Measurements from ENCODE around the gene PLA2G4A.
"Not testable (repeated sequence)": the region's sequence is repeated elsewhere in the genome, so short reads cannot be mapped to it uniquely, and the experiment has no call there.

PLA2G4A gene

DNA sequence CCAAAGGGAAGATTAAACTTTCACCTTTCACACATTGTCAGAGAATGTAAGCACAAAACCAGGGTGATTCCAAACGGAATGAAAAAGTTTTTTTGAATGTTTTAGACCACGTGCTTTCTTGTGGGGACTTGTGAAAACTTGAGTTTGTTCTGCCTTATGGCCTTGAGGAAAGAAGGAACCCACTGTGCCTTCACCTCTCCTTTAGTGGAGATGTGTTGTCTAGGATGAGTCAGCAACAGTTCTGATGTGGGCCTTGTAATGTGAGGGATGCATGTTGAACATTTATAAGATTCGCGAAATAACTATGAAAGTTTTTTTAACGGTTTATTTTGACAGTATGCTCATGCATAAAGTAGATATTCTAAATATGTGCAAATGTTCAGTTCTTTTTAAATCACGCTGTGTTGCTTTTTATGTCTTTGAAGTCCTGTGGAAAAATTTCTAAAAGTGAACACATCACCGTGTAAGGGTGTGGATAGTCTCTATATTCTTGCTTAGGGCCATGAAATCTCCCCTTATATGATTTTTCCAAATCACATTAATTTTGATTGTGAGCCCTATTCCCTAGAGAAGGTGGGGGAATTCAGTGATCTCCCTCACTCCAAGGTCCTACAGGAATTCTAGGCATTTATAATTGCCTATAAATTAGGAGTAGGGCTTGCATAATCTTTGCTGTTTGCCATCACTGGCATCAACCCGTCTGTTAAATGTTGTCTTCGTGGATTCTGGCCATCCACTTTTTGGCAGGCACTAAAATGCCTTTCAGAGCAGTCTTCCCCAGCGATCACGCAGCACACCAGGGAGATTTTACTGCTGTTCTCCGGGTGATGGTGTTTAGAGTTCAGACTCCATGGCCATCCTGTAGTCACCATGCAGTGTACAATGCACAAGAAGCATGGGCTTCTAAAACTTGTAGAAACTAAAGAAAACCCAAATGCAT, 47.4 kb downstream of the PLA2G4A start:
- DNase-seq: no peak

DNA sequence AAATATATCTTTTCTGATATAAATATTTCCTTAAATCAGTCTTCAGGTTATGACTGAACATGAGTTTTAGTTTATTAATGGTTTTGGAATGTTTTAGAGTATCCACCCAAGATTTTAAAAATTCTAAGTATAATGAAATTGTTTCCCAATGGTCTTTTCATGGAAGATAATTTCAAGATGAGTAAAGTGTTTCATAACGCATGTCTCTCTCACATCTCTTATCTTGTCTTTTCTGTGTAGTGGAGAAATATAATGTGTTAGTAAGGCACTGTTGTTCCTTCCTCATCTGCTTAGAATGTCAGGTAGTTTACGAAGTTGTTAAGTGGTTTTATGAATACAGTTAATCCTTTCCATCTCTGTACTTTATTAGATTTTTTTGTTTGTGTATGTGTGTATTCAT, 49.6 kb downstream of the PLA2G4A start:
- no peak for DNase-seq

DNA sequence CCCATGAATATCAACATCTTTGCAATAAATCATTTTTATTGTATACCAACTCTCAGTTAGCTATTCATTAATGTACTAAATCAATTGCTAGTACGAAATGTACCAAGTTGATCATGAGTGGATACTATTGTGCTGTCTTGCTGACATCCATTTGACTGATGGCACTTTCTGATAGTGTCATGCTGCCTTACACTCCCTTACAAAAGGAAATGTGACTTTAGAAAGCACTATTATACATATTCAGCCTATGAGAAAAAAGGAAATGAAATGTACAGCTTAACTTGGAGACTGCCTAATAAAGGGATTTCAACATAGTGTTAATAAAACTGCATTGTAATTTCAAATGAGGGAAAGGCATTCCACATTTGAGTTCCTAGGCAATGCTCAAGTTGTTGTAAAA, 52.2 kb downstream of the PLA2G4A start:
- DNase-seq: no peak

DNA sequence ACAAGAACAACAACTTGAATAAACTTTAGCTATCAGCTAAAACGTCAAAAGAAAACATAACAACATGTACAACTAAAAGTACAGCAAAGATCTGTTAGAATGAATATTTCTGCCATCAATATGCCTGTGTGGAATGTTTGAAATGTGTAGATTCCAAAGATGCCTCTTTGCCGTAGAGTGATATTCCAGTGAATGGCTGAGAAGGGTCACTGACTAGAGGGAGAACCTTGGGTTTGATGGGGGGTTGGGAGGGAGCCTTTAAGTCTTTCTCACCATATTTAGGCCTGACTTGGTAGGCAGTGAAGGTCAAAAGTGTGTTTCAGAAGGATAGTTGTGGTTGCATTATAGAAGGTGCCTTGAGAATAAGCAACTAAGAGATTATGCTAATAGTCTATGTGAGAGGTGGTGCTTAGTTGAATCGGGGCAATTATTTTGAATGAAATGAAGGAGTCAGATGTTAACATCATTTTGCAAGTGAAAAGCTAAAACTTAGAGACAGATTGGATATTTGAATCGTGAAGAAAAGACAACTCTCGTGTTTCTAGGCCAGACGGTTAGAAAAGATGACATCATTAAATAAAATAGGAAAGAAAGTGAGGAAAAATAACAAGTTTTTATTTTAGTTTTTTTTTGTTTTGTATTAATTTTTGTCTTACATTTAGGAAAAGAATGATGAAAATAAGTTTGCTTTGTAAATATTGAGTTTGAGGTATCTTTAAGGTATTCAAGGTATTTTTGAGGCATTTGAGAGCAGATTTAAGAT, 53.8 kb downstream of the PLA2G4A start:
- no peak for DNase-seq

DNA sequence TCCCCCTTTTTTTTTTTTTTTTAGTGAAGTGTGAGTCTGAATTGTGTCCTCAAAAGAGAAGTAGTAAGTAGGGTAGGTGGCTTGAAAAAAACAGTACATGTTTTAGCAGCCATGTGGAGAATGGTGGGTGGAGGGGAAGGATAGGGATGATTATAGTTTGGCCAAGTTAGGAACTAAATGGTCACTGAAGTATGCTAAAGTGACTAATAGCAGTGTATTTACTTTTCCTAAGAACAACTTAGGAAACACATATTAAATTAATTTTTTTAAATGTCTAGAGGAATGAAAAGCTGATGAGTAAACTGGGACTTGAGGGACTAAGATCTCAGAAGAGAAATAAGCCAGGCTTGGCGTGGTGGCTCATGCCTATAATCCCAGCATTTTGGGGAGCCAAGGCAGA, 55.5 kb downstream of the PLA2G4A start:
- no peak for DNase-seq

DNA sequence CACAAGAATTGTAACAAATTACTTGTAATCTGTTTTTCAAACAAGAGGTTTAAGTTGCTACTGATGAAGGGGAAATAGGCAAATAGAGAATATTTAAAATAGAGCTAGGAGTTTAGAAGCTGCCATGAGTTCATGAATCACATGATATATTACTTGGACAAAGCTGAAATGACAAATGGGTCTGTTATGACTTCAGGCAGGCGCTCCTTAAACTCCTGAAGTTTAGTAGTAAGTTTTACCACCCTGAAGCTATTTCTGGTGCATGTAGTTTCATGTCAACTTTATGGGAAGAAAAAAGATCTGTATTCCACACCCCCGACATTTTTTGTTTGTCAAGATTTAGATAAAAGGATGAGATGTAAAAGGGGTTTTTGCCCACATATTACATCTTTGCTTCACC, 58.5 kb downstream of the PLA2G4A start:
- no peak for DNase-seq

DNA sequence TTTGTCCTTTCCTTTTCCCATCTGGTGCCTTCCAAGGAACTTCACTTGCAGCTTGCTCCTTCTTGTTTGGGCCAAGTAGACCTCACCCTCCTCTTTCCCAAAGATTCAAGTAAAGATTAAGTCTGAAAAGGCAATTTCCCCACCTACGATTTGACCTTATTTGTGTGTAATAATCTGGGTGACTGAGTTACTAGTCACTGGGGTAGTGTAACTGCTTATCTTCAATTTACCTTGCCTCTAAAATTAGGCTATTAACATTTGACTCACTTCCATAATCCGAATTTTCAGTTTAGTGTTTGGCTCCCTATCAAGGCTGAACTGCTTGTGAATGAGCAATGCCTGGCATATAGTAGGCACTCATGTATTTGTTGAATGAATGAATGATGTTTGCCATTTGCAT, 59.6 kb downstream of the PLA2G4A start:
- no peak for DNase-seq

DNA sequence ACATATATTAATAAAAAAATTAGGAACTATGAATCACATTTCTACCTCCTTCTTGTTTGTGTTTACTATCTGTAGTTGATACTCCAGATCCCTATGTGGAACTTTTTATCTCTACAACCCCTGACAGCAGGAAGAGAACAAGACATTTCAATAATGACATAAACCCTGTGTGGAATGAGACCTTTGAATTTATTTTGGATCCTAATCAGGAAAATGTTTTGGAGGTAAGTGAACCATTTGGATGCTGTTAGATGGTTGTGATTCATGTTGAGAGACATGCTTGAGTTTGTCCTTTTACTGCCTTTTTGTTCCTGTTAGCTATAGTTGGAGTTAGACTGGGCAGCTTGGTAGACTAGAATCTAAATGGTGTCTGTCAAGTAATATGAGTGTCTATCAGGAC, 64.2 kb downstream of the PLA2G4A start:
- no peak for DNase-seq

DNA sequence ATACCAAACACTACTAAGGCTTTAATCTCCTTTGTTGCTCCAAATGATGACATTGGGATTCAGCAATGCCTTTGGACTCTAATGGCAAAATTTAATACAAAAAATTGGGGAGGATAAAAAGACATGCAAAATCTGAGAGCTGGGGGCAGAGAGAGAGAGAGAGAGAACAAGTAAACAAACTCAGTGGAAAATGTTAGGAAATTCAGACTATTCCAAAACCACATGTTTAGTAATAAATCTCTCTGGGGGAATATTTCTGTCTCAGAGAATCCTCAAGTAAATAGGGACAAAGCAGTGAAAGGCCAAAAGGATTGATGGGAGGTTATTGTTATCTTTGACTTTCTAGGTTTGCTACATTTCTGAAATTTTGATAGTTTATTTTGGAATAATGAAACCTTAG, 65.7 kb downstream of the PLA2G4A start:
- DNase-seq: no peak

DNA sequence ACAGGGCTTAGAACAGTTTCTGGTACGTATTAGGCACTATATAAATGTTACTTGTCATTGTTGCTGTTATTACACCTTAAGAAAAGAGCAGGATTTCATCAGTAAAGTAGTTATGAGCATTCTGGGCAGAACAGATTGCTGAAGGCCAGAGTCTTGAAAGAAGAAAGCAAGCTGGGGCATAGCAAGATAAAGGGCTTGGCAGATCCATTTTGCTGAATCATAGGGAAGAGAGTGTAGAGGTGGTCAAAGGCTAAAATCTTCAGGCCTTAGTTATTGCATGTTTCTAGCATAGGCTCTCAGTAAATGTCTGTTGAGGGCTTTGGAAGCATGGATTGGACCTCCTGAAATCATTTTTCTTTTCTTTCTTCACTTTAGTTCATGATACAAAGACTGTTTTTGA, 67.5 kb downstream of the PLA2G4A start:
- no peak for DNase-seq

DNA sequence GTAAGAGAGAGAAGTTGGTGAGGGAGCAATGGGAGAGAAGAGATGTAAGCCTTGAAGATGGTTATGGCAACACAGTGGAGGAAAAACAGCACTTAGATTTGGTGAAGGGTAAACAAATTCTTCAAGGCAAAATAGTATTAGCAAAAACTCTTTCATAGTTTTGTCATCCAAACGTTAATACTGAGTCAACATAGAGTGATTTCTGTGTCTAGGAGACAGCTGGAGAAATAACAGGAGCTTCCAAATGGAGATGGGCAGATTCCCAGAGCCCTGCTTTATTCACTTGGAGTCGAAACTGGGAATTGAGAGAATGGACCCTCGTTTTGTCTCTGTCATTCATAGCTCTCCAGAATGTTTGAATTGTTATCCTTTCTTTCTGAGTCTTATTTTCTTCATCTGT, 68.3 kb downstream of the PLA2G4A start:
- DNase-seq: no peak

DNA sequence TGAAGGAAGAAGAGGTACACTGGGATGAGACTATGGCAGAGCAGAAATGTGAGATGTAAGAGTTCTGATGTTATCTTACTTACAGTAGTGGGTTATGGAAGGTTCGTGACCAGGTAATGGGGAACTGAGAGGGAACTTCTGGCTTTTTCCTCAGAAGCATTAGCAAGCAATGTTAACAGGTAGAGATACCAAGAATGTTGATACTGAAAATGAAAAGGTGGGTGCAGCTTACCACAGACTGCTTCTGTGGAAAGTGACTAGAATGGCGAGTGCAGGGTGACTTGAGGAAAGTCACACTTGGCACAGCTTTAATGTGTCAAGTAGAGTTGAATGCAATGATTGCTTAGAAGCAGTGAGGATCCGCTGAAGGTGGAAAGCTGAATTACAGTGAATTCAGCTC, 70.8 kb downstream of the PLA2G4A start:
- DNase-seq: no peak

DNA sequence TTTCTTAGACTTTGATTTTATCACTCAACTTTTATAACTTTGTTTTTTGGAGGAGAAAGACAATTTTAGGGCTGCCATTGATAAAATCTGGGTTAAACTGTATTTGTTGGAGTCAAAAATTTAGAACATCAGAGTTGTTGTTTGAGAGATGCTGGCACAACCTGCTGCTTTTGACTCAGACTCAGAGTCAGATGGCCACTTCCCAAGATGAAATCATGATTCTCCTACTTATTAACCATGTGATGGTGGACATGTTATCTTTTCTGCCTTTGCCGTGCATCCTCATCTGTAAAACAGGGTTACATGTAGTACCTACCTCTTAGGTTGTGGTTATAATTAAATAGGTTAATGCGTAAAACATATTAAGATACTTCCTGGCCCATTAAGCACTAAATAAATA, 71.2 kb downstream of the PLA2G4A start:
- DNase-seq: no peak

DNA sequence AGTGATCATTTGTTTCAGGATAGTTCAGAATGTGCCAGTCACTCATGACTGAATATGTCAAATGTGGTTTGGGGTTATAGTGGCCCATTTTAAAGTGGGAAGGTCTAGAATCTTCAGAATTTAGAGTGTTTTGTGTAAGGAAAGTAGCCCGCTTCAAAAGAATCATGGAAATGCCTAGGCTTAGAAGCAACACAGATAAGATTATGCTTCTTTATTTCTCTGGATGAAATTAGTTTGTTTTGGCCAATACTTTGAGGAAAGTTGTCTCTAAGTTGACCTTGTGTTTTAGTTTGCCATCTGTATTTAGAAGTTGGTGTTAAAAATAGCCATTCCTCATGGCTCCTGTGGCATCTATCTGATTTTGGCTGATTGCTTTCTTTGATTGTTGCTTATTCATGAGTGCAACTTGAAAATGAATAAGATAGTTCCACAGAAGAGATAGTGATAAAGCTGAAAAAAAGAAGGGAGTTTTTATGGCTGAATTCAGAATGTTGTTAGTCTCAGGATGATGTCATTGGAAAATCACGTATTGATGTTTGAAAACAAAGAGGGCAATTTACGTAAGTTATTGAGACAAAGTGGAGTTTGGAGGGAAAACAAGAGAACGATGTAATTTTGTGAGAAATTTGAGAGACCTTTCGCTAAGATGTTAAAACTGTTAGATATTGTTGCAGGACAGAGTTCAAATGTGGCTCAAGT, 71.9 kb downstream of the PLA2G4A start:
- DNase-seq: no peak

DNA sequence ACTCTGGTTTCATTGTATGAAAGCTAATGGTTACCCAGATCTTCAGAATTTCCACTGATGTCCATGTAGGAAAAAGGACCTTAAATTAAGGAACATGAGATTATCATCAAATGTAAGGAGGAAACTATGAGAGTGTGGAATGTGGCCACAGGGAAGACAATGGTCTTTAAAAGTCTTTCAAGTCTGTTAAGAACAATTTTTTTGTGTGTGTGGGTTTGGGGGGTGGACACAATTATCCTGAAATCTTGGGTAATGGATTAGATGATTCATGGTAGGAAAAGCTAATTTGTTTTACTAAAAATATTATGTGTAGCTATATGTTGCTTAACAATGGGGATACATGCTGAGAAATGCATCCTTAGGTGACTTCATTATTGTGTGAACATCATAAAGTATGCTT, 72.9 kb downstream of the PLA2G4A start:
- DNase-seq: no peak

DNA sequence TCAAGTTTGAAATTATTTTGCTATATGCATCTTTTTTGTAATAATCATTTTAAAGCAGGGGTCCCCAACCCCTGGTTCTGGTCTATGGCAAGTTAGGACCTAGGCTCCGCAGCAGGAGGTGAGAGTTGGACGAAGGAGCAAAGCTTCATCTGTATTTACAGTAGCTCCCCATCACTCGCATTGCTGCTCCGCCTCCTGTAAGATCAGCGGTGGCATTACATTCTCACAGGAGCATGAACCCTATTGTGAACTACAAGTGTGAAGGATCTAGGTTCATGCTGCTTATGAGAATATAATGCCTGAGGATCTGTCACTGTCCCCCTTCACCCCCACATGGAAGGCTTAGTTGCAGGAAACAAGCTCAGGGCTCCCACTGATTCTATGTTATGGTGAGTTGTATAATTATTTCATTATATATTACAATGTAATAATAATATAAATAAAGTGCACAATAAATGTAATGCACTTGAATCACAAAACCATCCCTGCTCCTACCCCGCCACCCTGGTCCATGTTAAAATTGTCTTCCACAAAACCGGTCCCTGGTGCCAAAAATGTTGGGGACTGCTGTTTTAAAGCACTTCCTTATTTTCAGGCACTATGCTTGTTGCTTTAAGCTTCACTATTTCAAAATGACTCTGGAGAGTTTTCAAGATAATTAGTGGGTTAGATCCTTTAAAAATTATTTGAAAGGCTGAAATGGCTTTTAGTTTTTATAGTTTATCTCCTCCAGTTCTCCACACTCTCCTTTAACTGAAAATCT, 74.8 kb downstream of the PLA2G4A start:
- no peak for DNase-seq

DNA sequence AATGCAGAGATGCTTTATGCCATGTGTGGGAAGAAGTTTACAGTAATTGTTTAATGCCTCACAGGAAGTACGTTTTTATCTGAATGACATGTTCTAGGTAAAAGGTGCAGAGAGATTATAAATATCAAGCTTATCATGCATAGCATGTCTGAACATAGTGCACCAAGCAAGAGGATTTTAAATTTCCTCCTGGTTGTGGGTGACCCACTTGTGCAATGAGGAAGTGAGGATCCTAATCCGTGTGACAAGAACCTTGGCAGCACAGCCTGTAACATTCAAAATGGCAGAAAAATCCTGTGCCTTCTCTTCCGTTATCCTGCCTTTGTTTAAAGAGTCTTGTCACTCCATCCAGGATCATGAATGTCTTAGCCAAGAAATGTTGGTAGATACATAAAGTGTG, 75.6 kb downstream of the PLA2G4A start:
- no peak for DNase-seq

DNA sequence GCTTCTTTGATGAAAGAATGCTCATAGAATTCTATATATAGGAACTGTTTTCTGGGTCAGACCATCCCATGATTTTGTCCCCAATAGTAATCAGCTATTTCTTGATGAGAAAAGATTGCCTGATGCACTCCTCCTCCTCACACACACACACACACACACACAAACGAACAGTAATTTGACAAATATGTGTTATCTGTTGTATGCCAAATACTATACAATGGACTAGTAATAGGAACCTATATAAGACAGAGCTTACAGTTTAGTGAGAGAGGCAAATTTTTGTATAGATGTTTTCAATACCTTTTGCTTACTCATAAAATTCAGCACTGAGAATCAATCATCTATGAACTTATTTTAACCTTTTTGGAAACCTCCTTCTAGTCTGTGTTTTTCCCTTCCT, 76.8 kb downstream of the PLA2G4A start:
- no peak for DNase-seq

DNA sequence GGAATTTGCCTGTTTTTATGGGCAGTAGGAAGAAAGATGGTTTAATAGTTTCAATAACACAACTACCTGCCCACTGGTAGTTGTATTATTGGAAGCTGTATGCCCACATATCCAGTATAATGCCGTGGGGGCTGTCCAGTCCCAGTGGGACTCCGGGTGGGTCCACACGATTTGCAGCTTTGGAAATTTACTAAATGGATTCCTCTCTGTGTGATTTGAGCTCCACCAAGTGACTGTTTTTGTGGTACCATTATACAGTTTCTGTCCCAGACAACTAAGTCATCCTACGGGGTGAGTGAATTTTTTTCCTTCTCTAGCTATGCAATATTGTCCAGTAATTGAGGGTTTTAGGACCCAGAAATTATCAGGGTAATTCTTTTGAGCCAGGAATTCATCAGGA, 86.8 kb downstream of the PLA2G4A start:
- DNase-seq: no peak

DNA sequence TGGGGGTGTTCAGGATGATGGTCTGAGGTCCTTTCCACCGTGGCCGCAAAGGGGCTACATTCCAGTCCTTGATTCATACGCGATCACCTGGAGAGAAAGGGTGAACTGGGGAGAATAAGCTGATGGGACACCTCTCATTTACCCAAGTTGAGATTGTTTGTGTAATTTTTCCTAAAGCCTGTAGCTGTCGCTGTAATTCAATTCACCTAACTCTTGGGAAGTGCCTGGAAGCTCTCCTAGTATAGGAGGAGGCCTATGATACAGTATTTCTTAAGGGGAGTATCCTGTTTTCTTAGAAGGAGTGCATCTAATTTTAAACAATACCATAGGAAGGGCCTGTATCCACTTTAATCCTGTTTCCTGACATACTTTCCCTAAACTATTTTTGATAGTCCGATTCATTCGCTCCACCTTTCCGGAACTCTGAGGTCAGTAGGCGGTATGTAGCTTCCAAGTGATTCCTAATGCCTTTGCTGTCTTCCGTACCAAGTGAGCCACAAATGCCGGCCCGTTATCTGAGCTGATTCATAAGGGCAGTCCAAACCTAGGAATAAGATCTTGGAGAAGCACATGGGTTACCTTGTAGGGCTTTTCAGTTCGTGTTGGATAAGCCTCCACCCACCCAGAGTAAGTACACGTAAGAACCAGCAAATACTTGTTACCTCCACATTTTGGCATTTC, 88.5 kb downstream of the PLA2G4A start:
- not testable (repeated sequence) for DNase-seq

DNA sequence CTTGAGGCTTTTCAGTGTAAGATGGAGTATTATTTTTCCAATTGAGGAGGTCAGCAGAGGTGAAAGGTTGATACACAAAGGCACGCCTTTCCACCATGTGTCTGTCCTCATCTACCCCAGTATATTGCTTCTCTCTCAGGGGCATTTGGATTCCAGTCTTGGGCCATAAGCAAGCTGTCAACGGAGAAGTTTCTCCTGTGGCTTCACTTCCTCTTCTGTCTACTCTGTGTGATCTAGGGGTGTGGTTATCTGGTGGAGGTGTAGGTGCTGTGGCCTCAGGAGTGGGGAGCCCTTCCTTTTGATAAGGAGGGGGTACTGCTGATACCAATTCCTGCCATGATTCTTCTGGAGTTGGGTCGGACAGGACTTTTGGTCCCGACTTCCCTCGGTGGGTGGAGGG, 92.6 kb downstream of the PLA2G4A start:
- not testable (repeated sequence) for DNase-seq

DNA sequence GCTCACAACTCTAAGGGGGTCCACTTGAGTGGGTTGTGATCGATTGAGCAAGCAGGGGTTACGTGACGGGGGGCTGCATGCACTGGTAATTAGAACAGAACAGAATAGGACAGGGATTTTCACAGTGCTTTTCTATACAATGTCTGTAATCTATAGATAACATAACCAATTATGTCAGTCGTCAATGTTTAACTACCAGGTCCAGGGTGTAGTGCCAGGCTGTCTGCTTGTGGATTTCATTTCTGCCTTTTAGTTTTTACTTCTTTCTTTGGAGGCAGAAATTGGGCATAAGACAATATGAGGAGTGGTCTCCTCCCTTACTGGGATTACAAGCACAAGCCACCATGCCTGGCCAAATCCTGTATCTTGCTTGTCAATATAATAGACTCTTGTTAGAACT, 94.1 kb downstream of the PLA2G4A start:
- DNase-seq: not testable (repeated sequence)
